Sigmoid colon (tissue), 7 donors: ENCODE measurements around the gene GNL3. TPM values are rescaled to one million over a fixed set of nuclear protein-coding genes. Genes with fewer than 3 reads are reported as not detected.
"Not testable (repeated sequence)": the region's sequence is repeated elsewhere in the genome, so short reads cannot be mapped to it uniquely, and the experiment has no call there.

Experiments
- DNase-seq: peaks from one replicate; pipeline ENCODE4 v3.0.0-alpha.2; 2019
- H3K27ac ChIP-seq, 4 donors: fragments of 200-600 bp; sonication (generic); one replicate each; pipeline ENCODE4 v1.5.1; 2016 to 2019; ENCODE audit warnings: mild to moderate bottlenecking in 1 of 4
- H3K27me3 ChIP-seq, 3 donors: fragments of 200-600 bp; sonication (generic); one replicate each; pipeline ENCODE4 v1.5.1; 2019; ENCODE audit warnings: mild to moderate bottlenecking in 1 of 3
- H3K36me3 ChIP-seq, 4 donors: fragments of 200-600 bp; sonication (generic); one replicate each; pipeline ENCODE4 v1.5.1; 2016 to 2019
- H3K4me1 ChIP-seq, 4 donors: fragments of 200-600 bp; sonication (generic); one replicate each; pipeline ENCODE4 v1.5.1; 2017 to 2019
- H3K4me3 ChIP-seq, 4 donors: fragments of 200-600 bp; sonication (generic); one replicate each; pipeline ENCODE4 v1.5.1; 2017 to 2019; ENCODE audit warnings: mild to moderate bottlenecking in 2 of 4, moderate library complexity in 1 of 4
- H3K9me3 ChIP-seq, 4 donors: fragments of 200-600 bp in 3 of 4; sonication (generic) in 3 of 4; one replicate each; pipeline versions ENCODE4 v1.5.1 to v1.6.1; 2013 to 2019
- CTCF ChIP-seq, 4 experiments: fragments of 450-650 bp in 3 of 4; fragments of 200-600 bp in 1 of 4; IDR thresholded peaks; one replicate each; pipeline ENCODE4 v1.5.1; 2016 to 2019; ENCODE audit warnings: antibody characterized with exemption in 4 of 4, mild to moderate bottlenecking in 3 of 4, moderate library complexity in 2 of 4
- EP300 ChIP-seq, 4 donors: sonication (generic); formaldehyde crosslinking; IDR thresholded peaks; one replicate each; pipeline ENCODE4 v1.6.1; 2017; ENCODE audit warnings: antibody characterized with exemption in 4 of 4
- POLR2A ChIP-seq, 2 donors: fragments of 450-650 bp; IDR thresholded peaks; one replicate each; pipeline ENCODE4 v1.6.1; 2016; ENCODE audit warnings: antibody characterized with exemption in 2 of 2, mild to moderate bottlenecking in 2 of 2, moderate library complexity in 2 of 2
- POLR2AphosphoS5 ChIP-seq, 4 donors: sonication (generic); formaldehyde crosslinking; IDR thresholded peaks; one replicate each; pipeline ENCODE4 v1.6.1; 2017; ENCODE audit warnings: antibody characterized with exemption in 4 of 4
- WGBS, 2 donors: extraction: QIAGEN DNeasy Blood & Tissue Kit; methylation state at CpG; one replicate each; pipeline ENCODE4 v1.1.7; 2013; 5-methylcytosine and 5-hydroxymethylcytosine counted together
- intact Hi-C: fragments of 100-400 bp; cut with DNase I; formaldehyde crosslinking; loops from one replicate; pipeline ENCODE4 v1.15.1; 2023
- polyA plus RNA-seq, 3 donors: library from polyadenylated mRNA; stranded (reverse); fragments of 200-250 nt; gene quantifications; one replicate each; pipeline ENCODE4 v1.2.3, GENCODE V29; 2013
- total RNA-seq, 4 donors: library from RNA; depleted of rRNA; stranded (reverse); fragments of >200 nt; gene quantifications; one replicate each; pipeline ENCODE4 v1.1.0, GENCODE V29; 2016
- donor health status: healthy with polysubstance abuse.
- donor health status: Bipolar disorder and iron deficiency.
- donor health status: healthy.

GNL3 gene
- total and polyA plus RNA-seq, 7 donors: 22.4 to 76.6 (median 39.8) TPM

DNA sequence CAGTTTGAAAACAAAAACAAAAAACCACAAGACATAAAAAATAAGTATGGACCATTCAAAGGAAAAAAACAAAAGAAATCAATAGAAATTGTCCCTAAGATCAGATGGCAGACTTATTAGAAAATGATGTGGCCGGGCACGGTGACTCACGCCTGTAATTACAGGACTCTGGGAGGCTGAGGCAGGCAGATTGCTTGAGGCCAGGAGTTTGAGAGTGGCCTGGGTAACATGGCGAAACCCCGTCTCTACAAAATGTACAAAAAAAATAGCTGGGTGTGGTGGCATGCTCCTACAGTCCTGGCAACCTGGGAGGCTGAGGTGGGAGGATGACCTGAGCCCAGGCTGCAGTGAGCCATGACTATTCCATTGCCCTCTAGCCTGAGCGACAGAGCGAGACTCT lies 36.7 kb downstream of the GNL3 start:
- H3K4me3 ChIP-seq: no peak overlapping the region
- WGBS, 2 donors: 95% methylated on average over 7 of the region's 7 CpGs
- no peaks in the 10 kb centered on the region for H3K4me1 ChIP-seq
- H3K27ac ChIP-seq: no peak overlapping the region
- peaks cover 0 to 14% (median 9%) of the 10 kb centered on the region in 4 donors for H3K36me3 ChIP-seq
- no peaks in the 10 kb centered on the region for H3K9me3 ChIP-seq
- H3K27me3 ChIP-seq: no peaks in the 10 kb centered on the region
- DNase-seq: no peak
- TF ChIP-seq EP300 (IDR thresholded peaks at IDR 0.05) (no peak), CTCF (IDR thresholded peaks at IDR 0.05) (no peak), POLR2AphosphoS5 (IDR thresholded peaks at IDR 0.05) (no peak), POLR2A (IDR thresholded peaks at IDR 0.05) (no peak)
- intact Hi-C loops: no loop called here

GRCh38 chr3:52723935-52724334 lies 38.1 kb downstream of the GNL3 start:
- no peaks in the 10 kb centered on the region for H3K27me3 ChIP-seq
- H3K4me3 ChIP-seq: no peak overlapping the region
- TF ChIP-seq EP300 (IDR thresholded peaks at IDR 0.05) (no peak), POLR2AphosphoS5 (IDR thresholded peaks at IDR 0.05) (no peak), CTCF (IDR thresholded peaks at IDR 0.05) (no peak), POLR2A (IDR thresholded peaks at IDR 0.05) (no peak)
- no peaks in the 10 kb centered on the region for H3K4me1 ChIP-seq
- no peak for DNase-seq
- H3K27ac ChIP-seq: no peak overlapping the region
- peaks cover 3 to 15% (median 5%) of the 10 kb centered on the region in 4 donors for H3K36me3 ChIP-seq
- intact Hi-C loops: no loop called here
- no peaks in the 10 kb centered on the region for H3K9me3 ChIP-seq
- 96% methylated on average over 5 of the region's 5 CpGs for WGBS, 2 donors

- H3K4me1 ChIP-seq: no peaks in the 10 kb centered on the region
- WGBS, 2 donors: 22 to 85% methylated on average over 1 of the region's 1 CpG
- no peaks in the 10 kb centered on the region for H3K27me3 ChIP-seq
- intact Hi-C loops: no loop called here
- no peaks in the 10 kb centered on the region for H3K9me3 ChIP-seq
- H3K4me3 ChIP-seq: no peak overlapping the region
- H3K27ac ChIP-seq: no peak overlapping the region
- DNase-seq: no peak
- peaks cover 0 to 15% (median 3%) of the 10 kb centered on the region in 4 donors for H3K36me3 ChIP-seq
- TF ChIP-seq POLR2AphosphoS5 (IDR thresholded peaks at IDR 0.05): no peak
- TF ChIP-seq EP300 (IDR thresholded peaks at IDR 0.05): no peak
- no peak for TF ChIP-seq POLR2A (IDR thresholded peaks at IDR 0.05)
- TF ChIP-seq CTCF (IDR thresholded peaks at IDR 0.05): no peak
These were observed 38.7 kb downstream of the GNL3 start for GRCh38 chr3:52724511-52724910.

GRCh38 chr3:52728753-52729152 lies 42.9 kb downstream of the GNL3 start:
- intact Hi-C loops, DNase-seq, H3K27me3 ChIP-seq, H3K4me3 ChIP-seq, H3K9me3 ChIP-seq, H3K4me1 ChIP-seq, H3K27ac ChIP-seq: not testable (repeated sequence)
- WGBS, 2 donors: 17 to 83% methylated on average over 3 of the region's 3 CpGs
- H3K36me3 ChIP-seq: peaks cover 6 to 53% (median 16%) of the 10 kb centered on the region in 4 donors

DNA sequence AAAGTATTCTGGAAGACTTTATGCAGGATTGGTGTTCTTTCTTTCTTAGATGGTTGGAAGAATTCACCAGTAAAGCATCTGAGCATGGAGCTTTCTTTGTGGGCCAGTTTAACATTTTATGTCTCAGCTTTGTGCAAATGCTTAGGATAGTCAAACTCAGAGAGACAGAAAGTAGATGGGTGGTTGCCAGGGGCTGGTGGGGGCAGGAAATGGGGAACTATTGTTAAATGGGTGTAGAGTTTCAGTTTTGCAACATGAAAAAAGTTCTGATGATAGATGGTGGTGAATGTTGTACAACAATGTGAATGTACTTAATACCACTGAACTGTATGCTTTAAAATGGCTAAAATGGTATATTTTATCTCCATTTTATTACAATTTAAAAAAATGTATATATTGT lies 44.8 kb downstream of the GNL3 start:
- Histone ChIP-seq H3K4me3 (no peak overlapping the region), H3K27ac (no peak overlapping the region), H3K4me1 (no peaks in the 10 kb centered on the region), H3K36me3 (peaks cover 6 to 71% (median 17%) of the 10 kb centered on the region in 4 donors), H3K27me3 (no peaks in the 10 kb centered on the region), H3K9me3 (peaks cover 0 to 2% (median 0%) of the 10 kb centered on the region in 4 donors)
- no peak for DNase-seq
- TF ChIP-seq POLR2AphosphoS5 (IDR thresholded peaks at IDR 0.05) (no peak), EP300 (IDR thresholded peaks at IDR 0.05) (no peak), POLR2A (IDR thresholded peaks at IDR 0.05) (no peak), CTCF (IDR thresholded peaks at IDR 0.05) (no peak)
- intact Hi-C loops: no loop called here
